Measurements from ENCODE around the gene PRPF6. TPM values are rescaled to one million over a fixed set of nuclear protein-coding genes. Genes with fewer than 3 reads are reported as not detected.

Gene PRPF6
- total and polyA plus RNA-seq, 2 of the 13 experiments (the other 11 are each of a cell fraction or from before 2014, with no cell fraction given), result 63.7 to 101 TPM

GRCh38 chr20:64041040-64041780, 60.3 kb downstream of the PRPF6 start (continued):
- no peak for TF ChIP-seq EEA1 (CRISPR knock-in tag; IDR thresholded peaks at IDR 0.05; ENCODE audit: borderline replicate concordance)
- TF ChIP-seq, protein P1, sequence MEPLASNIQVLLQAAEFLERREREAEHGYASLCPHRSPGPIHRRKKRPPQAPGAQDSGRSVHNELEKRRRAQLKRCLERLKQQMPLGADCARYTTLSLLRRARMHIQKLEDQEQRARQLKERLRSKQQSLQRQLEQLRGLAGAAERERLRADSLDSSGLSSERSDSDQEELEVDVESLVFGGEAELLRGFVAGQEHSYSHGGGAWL (CRISPR knock-in tag; IDR thresholded peaks at IDR 0.05), result peak; percentile 93
- TF ChIP-seq ZNF441 (CRISPR knock-in tag; IDR thresholded peaks at IDR 0.05; ENCODE audit: borderline replicate concordance), result 0 out of 2 replicates have a peak, but pooled peaks have one; percentile 37
- peak; percentile 95 for TF ChIP-seq RBM22 (optimal IDR thresholded peaks at IDR 0.05; ENCODE audit: low read length)
- no peak for TF ChIP-seq ZNF333 (CRISPR knock-in tag; IDR thresholded peaks at IDR 0.05; ENCODE audit: borderline replicate concordance)
- TF ChIP-seq NCOA2 (CRISPR knock-in tag; IDR thresholded peaks at IDR 0.05), result peak; percentile 63; the same call in 1 of the 2 replicates
- no peak for TF ChIP-seq POLR2AphosphoS2 (IDR thresholded peaks at IDR 0.05; ENCODE audit: low read depth, low read length)
- TF ChIP-seq ZNF547 (CRISPR knock-in tag; IDR thresholded peaks at IDR 0.05), result no peak; the same call in 1 of the 2 replicates
- TF ChIP-seq LBX2 (CRISPR knock-in tag; IDR thresholded peaks at IDR 0.05; ENCODE audit: borderline replicate concordance), result peak; percentile 15; the same call in 1 of the 2 replicates
- TF ChIP-seq CEBPB (IDR thresholded peaks at IDR 0.05; ENCODE audit: borderline replicate concordance, low read depth, low read length), result peak; percentile 94; the same call in 1 of the 2 replicates
- peak; percentile 57 for TF ChIP-seq KLF15 (CRISPR knock-in tag; IDR thresholded peaks at IDR 0.05; ENCODE audit: borderline replicate concordance)
- TF ChIP-seq ZFYVE20 (CRISPR knock-in tag; IDR thresholded peaks at IDR 0.05; ENCODE audit: borderline replicate concordance, low read depth), result peak; percentile 36; the same call in 1 of the 2 replicates
- 0 out of 2 replicates have a peak, but pooled peaks have one; percentile 17 for TF ChIP-seq AHR (CRISPR knock-in tag; IDR thresholded peaks at IDR 0.05)
- peak; percentile 67; the same call in 1 of the 2 replicates for TF ChIP-seq ZNF225 (CRISPR knock-in tag; IDR thresholded peaks at IDR 0.05)
- no peak for TF ChIP-seq ZBTB42 (CRISPR knock-in tag; IDR thresholded peaks at IDR 0.05)

Data from HepG2 (cell line).